GM18861 (cell line): ENCODE measurements around the gene FGR.

Source experiments
- ATAC-seq: cut with Tn5 transposase; IDR thresholded peaks from one replicate; pipeline ENCODE4 v1.9.1; 2021; ENCODE audit not compliant: unreplicated experiment

Gene FGR

DNA sequence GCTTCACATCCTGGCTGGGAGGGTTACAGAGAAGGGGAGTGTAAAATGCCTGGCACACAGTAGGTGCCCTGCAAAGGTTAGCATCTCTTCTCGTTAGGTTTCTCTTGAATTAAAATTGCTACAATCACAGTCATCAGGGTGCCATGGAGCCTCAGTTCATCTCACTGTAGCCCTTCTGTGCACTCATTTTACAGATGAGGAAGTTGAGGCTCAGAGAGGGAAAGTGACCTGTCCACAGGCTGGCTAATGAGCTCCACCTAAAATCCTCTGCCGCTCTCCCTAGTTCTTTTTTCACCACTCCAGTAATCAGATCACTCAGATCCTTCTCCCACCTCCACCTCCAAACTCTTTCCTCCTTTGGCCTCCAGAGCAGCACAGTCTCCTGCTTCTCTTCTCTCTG lies 17.6 kb downstream of the FGR start:
- ATAC-seq: no peak

DNA sequence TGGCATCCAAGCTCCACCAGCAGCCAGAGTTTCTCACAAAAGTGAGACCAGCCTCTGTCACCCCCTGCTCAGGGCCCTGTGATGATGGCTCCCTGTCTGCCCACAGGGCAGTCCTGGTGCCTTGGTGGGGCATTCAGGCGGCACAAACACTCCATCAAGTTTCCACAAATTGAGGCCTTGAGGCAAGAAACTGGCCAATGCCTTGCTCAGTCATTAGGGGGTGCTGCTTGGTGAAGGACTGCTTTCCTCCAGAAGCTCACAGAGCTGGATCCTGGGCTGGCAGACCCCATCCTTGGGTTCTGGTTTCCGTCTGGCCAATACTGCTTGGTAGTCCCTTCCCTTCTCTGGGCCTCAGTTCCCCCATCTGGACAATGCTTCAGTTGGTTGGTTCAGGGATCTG lies 18.5 kb downstream of the FGR start:
- ATAC-seq: no peak

DNA sequence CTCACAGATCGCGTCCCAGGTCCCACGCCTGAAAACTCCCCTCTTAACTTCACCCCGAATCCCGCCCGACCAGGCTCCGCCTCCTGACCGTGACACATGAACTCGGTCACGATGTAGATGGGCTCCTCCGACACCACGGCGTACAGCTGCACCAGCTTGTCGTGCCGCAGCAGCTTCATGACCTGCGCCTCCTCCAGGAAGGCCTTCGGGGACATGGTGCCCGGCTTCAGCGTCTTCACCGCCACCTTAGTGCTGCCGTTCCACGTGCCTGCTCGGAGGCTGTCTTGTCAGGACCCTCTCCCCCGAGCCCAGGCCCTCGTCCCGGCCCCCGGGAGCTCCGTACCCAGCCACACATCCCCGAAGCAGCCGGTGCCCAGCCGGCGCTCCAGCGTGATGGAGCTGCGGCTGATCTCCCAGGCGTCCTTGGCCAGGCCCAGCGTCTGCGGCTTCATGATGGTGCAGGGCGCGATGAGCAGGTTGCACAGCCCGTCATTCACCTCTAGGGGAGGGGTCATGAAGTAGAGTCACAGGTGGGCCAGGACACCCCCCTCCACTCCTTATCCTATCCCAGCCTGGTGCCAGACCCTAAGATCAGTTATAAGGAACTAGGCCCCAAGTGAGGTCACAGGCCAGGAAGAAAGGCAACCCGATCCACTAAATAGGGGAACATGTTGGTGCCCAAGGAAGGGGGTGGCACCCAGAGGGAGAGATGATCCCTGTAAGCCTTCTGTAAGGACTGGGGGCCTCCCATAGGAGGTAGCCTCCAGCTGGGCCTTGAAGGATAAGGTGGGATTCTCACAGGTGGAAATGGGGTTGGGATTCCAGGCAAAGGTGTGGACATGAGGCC lies 19.4 kb downstream of the FGR start:
- no peak for ATAC-seq

DNA sequence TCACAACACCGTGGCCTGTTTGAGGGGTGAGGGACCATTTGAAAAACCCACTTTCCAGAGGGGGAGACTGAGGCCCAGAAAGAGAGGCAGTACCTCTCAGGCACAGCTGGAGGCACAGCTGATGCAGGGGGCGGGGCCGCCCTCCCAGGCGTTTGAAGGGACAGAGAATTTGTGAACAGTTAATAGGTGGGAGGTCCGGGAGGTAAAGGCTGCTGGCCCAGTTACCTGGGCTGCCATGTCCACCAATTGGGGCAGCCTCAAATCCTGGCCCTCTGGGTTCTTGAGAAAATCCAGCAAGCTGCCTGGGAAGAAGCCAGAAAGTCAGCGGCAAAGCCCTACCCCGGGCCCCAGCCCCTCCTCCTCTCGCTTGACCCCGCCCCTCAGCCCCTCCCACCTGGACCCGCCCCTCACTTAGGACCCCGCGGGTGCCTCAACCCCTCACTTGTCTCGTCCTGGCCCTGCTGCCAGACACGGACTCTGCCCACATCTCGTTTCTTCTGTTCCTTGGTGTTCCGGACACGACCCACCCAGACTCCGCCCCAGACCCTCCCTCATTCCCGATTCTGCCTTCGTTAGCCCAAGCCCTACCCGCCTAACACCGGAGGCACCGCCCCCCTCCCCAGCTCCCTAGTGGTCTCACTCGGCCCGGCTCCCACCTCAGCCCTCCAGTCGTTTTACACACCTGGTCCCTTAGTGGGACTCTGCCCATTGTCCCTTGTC lies 20.2 kb downstream of the FGR start:
- ATAC-seq: no peak

DNA sequence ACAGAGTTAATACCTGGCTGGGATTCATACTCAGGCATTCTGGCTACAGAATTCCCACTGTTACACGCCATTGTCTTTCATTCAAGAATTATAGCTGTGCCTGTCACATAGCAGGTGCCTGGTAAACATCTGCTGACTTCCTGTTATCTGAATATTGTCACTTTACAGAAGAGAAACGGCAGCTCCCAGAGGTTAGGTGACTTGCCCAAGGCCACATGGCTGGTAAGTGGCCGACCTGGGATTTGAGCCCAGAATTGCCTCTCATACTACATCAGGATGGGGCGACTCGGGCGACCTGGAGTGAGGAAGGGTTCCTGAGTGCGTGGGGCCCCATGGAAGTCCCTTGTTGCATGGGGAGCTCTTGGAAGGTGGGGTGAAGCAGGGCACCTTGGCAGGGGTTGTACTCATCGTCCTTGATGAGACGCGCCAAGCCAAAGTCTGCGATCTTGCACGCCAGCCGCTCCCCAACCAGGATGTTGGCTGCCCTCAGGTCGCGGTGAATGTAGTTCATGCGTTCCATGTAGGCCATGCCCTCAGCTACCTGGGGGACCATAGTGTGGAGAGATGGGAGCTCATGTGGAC lies 20.9 kb downstream of the FGR start:
- ATAC-seq: no peak

DNA sequence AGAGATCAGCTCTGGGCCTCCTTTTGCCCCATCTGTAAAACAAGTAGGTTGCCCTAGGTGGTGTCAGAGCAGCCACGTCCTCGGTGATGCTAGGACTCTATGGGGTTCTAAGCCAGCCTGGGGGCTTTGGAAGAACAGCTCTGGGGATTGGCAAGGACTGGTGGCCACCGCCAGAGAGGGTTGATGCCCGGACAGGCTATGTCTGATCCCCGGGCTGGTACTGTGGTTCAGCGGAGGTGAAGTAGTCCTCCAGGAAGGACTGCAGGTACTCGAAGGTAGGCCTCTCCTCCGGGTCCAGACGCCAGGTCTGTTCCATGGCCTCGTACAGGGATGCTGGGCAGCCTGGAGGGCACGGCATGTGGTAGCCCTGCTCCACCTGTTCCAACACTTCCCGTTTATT lies 22.3 kb downstream of the FGR start:
- no peak for ATAC-seq

DNA sequence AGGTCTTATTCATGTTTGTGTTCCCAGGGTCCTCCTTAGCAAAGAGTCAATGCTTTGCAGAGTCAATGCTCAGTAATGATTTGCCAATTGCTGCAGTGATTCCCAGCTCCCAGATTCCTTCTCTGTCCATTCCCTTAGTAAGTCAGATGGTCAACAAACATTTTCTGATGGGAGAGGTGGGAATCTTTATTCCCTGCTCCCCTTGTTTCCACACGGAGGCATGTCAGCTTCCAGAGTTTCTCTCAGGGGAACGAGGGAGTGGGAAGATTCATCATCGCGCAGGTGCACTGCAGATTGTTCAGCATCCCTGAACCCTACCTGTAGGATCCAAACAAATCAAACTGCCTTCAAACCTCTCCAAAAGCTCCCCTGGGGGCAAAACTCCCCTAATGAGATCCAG lies 23.5 kb downstream of the FGR start:
- no peak for ATAC-seq

DNA sequence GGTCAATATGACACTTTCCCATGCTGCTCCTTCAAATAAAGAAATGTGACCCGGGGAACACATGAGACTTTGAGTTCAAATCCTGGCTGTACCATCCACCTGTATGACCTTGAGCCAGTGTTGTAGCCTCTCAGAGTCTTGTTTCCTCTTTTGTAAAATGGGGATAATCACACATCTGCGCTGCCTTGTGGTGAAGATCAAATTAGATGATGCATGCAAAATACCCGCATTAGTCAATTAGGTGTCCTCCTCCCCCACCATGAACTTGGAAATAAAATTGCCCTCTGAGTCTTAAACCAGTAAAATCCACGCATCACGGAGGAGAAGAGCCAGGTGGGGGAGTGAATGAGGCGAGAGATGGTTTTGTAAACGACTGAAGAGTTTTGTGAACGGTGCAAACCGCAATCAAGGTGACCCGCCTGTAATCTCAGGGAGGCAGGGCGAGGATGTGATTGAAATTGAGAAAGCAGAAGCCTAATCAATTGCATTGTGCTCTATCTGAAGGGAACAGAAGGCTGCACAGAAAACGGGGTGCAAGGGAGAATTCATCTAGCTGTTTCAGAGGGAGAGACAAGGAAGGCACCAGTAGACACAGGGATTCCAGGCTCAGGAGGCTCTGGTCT lies 25.3 kb downstream of the FGR start:
- ATAC-seq: no peak

DNA sequence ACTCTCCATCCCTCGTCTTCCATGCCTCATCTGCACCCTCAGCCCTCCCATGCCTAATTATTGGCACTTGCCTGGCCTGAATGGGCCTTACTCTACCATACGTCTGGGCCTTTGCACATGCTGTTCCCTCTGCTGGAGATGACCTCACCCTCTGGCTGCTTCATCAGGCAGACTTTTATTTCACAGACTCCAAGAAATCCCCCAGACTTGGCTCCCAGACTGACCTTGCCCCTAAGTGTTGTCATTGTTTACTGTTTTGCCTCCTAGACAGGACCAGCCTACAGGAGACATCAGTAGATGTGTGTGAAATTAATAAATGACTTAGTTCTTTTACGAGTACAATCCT lies 25.8 kb downstream of the FGR start:
- ATAC-seq: no peak

DNA sequence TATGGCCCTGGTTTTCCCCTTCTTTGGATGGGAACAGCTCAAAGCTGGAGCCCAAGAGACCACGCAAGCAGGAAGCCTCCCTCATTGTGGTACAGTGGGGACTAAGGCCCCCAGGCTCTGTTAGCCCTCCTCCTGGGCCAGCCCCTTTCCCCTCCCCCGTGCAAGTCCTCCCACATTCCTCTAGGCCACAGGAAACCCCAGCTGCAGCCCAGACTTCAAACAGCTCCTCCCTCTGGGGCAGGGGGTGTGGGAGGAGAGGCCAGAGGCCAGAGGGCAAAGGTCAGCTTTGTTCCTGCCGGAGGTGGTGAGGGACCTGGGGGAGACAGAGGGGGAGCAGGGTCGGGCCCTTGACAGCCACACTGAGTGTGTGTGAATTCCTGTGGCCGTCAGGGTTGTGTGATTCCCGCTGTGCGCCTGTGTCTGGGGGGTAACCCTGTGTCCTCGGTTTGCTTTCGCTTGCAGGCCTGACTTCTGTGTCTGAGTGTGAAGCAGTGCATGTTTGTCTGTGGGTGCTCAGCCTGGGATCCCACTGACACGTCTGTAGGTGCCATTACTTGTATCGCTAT lies 27.7 kb downstream of the FGR start:
- ATAC-seq: no peak

DNA sequence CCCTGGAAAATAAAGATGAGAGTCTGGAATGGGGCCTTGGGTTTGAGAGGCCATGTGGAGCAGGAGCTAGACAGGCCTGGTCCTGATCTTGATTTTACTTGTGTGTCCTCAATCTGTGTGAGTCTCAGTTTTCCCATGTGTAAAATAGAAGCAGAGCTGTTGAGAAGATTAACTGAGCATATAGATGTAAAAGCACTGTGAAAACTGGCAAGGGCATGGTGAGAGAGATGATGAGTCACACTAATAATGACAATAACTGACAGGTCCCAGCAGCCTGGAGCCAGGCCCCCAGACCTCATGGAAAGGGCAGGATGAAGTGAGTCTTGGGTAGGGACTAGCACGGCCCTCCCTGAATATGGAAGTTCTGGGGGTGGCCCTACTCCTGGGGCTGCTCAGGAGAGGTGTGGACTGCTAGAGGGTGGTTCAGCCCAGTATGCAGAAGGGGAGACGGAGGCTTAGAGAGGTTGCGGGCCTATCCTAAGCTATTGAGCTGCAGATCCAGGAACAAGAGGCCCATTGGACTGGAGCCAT lies 28.2 kb downstream of the FGR start:
- no peak for ATAC-seq

DNA sequence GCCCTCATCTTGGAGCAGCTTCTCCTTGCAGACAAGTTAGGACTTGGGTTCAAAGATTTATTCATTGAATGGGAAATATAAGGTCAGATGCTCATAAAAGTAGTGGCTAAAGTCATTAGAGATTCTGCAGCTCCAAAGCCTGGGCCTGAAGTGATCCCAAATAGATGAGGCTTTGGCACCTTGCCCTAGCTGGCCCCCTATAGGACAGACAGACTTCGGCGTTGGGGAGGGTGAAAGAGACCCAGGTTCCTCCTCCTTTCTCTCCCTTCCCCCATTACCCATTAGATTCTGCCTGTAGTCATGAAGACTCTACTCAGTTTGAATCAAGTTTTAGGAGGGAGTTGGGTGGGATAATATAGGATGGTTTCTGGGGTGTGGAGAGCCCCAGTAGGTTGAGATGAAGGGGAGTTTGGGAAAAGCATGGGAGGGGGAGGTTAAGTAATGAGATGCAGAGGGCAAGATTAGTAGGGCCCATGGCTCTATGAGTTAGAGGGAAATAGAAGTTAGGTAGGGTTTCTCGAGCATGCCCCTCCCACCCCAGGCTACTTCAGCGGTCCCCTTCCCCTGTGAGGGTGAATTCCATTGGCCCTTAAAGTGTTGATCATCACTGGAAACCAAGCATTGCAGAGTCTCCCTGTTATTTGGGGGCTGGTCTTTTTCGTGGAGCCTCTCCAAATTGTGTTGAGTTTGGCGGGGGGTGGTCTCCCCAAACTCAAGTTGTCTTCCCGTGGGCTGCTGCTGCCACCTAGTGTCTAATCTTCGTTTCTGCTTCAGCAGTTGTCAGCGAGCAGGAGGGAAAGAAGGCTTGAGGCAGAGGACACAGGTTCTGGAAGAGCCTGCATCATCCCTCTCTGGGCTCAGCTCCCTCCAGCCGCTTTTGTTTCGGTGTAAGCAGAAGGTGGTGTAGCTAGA lies 28.9 kb downstream of the FGR start:
- ATAC-seq: no peak

DNA sequence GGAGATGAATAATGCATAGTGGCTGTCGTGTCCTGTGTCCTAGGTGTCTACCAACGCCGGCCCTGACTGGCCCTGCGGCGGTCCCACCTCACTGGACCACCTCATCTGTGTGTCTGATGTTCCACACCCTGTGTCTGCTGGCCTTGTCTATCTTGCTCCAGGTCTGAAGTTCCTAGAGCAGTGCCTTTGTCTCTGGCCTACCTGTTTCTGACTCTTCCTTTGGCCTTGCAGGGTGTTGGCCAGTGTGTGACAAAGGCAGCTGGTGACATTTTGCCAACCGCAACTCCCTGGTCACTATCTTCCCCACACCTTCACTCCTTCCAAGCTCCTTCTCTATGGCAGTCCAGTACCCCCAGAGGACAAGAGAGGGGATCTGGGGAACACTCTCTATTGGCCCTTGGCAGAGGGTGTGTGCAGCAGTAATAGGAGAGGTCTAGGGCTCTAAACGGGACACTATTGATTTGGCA lies 29.7 kb downstream of the FGR start:
- ATAC-seq: no peak

DNA sequence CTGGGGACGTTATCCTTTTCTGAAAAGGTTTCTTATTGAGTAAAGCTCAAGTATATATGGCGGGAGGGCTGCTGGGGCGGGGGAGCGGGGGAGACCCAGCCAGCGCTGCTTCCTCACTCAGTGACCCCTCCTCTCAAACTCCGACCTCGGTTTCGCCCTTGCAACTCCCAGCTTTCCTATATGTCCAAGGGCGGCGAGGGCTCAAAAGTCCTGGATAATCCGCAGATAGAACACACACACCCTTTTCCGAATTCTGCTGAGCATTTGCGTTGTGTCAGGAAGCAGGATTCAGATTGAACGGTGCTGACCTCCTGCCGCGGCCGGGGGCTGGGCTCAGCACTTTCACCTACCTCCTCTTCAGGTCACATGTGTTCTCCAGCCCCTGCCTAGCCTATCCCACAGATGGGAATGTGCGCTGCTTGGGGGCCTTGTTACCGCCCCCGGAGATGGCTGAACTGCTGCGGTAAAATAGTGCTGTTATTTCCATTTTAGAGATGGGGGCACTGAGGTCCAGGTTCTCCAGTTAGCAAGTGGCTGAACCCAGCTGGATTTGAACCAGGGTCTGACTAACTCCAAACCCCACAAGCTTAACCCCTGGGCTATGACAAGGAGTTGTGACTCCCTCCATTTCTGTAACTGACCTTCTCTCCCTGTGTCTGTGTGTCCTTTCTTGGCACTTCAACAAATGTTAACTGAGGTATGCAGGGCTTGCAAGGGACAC lies 30.2 kb downstream of the FGR start:
- no peak for ATAC-seq

DNA sequence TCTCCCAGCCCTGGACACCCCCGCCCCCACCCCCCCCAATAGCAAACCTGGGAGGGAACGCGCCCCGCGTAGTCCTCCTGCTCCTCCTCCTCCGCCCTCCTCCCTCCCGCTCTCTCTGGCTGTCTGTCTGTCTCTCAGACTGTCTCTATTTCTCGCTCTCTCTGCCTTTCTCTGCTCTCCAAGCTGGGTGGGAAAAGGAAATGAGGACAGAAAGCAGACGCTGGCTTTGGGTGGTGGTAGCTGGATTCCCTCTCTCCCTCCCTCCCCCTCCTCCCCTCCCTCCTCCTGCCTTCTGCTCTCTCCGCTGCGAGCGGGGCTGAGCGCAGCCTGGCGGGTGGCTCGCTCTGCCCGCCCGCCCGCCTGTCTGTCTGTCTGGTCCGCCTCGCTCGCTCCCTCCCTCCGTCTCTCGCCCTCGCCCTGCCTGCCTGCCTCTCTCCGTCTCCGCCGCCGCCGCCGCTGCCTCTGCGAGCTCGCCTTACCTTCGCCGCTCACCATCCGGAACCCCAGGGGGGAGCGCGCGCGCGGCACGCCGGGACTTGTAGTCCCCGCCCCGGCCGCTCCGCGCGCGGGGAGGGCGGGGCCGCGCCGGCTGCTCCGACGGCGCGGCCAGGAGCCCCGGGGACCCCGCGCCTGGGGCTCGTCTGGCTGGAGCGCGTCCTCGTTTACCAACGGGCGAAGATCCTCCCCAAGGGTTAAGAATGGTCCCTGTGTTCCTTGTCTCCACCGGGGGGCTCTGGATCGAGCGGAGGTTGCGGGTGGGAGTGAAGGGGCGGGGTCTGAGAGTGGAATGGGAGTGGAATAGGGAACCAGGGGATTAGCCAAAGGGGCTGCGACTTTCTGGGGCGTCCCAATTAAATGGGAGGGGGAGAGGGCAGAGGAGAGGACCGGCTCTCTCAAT lies 31.1 kb downstream of the FGR start, which contains the start of gene AHDC1:
Gene AHDC1 (minus strand): TSS at position 464 of the 898 bp plus-strand sequence. CDS start 52,029 bp downstream, outside the sequence.
- ATAC-seq: no peak

DNA sequence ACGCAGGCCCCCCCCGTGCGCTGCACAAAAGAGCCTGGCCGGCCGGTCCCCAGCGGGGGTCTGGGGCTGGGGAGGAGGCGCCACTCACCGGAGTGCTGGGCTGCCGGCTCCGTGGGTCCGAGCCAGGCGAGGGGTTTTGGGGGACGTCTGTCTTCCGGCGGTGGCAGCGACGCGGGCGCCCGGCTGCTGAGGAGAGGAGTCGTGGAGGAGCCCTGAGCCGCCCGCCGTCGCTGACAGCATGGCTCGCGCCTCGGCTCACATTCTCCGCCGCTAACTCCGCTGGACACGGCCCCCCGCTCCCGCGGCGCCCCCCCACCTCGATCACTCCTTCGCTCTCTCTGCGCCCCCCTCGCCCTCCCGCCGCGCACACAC lies 31.7 kb downstream of the FGR start:
- ATAC-seq: no peak

DNA sequence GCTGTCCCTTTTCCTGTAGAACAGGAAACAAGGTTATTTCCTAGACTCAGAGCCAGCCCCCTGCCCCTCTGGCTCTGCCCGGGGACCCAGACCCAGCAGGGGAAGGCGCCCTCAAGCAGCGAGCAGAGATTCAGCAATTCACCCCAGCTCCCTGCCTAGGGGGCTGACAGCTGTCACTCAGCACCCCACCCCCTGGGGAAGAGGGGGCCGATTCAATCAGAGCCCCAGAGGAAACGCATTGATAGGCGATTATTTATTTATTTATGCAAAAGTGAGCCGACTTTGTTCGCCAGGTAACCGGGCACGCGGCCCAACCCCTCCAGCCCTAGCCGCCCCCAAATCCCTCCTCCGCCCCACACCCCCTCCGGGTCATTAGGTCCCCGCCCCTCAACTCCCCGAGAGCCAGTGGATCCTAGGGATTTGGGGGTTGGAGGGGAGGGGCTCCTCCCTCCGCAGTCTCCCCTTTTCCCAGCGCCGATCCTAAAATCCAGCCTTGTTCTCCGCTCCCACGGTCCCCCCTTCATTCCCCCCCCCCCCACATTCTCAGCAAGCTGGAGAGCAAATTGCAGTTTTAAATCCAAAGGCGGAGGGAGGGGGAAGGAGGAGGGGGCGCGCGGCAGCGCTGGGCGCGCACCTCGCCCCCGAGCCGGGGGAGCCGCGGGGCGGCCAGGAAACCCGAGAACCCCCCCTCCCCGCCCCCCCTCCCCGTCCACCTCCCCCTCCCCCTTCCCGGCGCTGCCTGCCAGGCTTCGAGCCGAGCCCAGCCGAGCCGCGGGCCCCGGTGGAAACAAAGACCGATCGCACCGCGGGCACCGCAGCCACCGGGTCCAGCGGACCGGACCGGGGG lies 32.3 kb downstream of the FGR start:
- no peak for ATAC-seq
